B cell (primary cell): ENCODE data around the gene ICAM5. TPM values are rescaled to one million over a fixed set of nuclear protein-coding genes. Genes with fewer than 3 reads are reported as not detected.
"Not testable (repeated sequence)": the region's sequence is repeated elsewhere in the genome, so short reads cannot be mapped to it uniquely, and the experiment has no call there.

Source experiments
- ATAC-seq: fragments of 200-7000 bp; cut with Tn5 transposase; one replicate; pipeline ENCODE4 v1.10.0; 2021; ENCODE audit warnings: low read depth, mild to moderate bottlenecking, moderate number of reproducible peaks, moderate library complexity
- CTCF ChIA-PET: fragments of 350-600 bp; sonication (Branson Sonifier 250); formaldehyde crosslinking; loops from one replicate; lab custom pipeline; 2021; ENCODE audit warnings: antibody characterized with exemption, inconsistent platforms; lab: Charles Lee
- POLR2A ChIA-PET: fragments of 350-600 bp; sonication (Branson Sonifier 250); formaldehyde crosslinking; loops from one replicate; lab custom pipeline; 2021; ENCODE audit warnings: antibody characterized with exemption; lab: Charles Lee
- DNase-seq: peaks from one replicate; pipeline ENCODE4 v3.0.0; 2013
- H2AFZ ChIP-seq: 2 replicates; pipeline ENCODE4 v1.6.1; 2012; ENCODE audit warnings: mild to moderate bottlenecking, low read depth, low read length; ENCODE audit not compliant: insufficient read depth, poor library complexity, severe bottlenecking
- H3K27ac ChIP-seq, 2 donors: 1 replicate in 1 of 2; 2 replicates in 1 of 2; pipeline ENCODE4 v1.5.1; 2012 to 2013; ENCODE audit warnings: low read length in 2 of 2, mild to moderate bottlenecking in 2 of 2, moderate library complexity in 1 of 2
- H3K27me3 ChIP-seq, 4 experiments: fragments of 200-600 bp in 1 of 4; sonication (generic) in 1 of 4; replicated peaks in 1 of 4; 1 replicate in 2 of 4; 2 replicates in 2 of 4; pipeline versions ENCODE4 v1.6.1 to v1.7.0; 2013 to 2016; ENCODE audit warnings: low read length in 3 of 4, mild to moderate bottlenecking in 2 of 4, mixed read lengths in 1 of 4, moderate library complexity in 1 of 4; ENCODE audit not compliant: insufficient read depth in 4 of 4, control insufficient read depth in 3 of 4; ENCODE audit errors: control extremely low read depth in 1 of 4
- H3K36me3 ChIP-seq, 2 experiments: replicated peaks in 1 of 2; 1 replicate in 1 of 2; 2 replicates in 1 of 2; pipeline versions ENCODE4 v1.6.1 to v1.7.1; 2013; ENCODE audit warnings: low read length in 1 of 2; ENCODE audit not compliant: insufficient read depth in 2 of 2, control insufficient read depth in 1 of 2; ENCODE audit errors: control extremely low read depth in 1 of 2, extremely low read depth in 1 of 2
- H3K4me1 ChIP-seq, 2 donors: fragments of 200-600 bp in 1 of 2; sonication (generic) in 1 of 2; 1 replicate in 1 of 2; 2 replicates in 1 of 2; pipeline versions ENCODE4 v1.5.1 to v1.6.1; 2013 to 2017; ENCODE audit warnings: low read length in 2 of 2; ENCODE audit not compliant: control insufficient read depth in 2 of 2, insufficient read depth in 2 of 2
- H3K4me2 ChIP-seq: replicated peaks from 2 replicates; pipeline ENCODE3; 2012; ENCODE audit warnings: mild to moderate bottlenecking, low read depth, low read length; ENCODE audit not compliant: poor library complexity, severe bottlenecking
- H3K4me3 ChIP-seq, 5 experiments: fragments of 200-600 bp in 1 of 5; sonication (generic) in 1 of 5; 1 replicate in 3 of 5; 2 replicates in 2 of 5; pipeline versions ENCODE4 v1.5.1 to v1.7.0; 2011 to 2016; ENCODE audit warnings: low read length in 4 of 5, mild to moderate bottlenecking in 4 of 5, low read depth in 2 of 5, control low read depth in 1 of 5, moderate library complexity in 1 of 5; ENCODE audit not compliant: insufficient read depth in 1 of 5; ENCODE audit errors: control extremely low read depth in 1 of 5, extremely low read depth in 1 of 5
- H3K79me2 ChIP-seq: fragments of 200-600 bp; sonication (generic); one replicate; pipeline ENCODE4 v1.6.0; 2016; ENCODE audit warnings: low read length; ENCODE audit not compliant: control insufficient read depth, insufficient read depth
- H3K9ac ChIP-seq: fragments of 200-600 bp; sonication (generic); 2 replicates; pipeline ENCODE4 v1.6.1; 2017; ENCODE audit warnings: mild to moderate bottlenecking, low read length, moderate library complexity
- H3K9me3 ChIP-seq, 3 donors: one replicate each; pipeline versions ENCODE4 v1.6.1 to v1.7.1; 2013; ENCODE audit warnings: low read length in 2 of 3; ENCODE audit not compliant: control insufficient read depth in 2 of 3, insufficient read depth in 1 of 3; ENCODE audit errors: control extremely low read depth in 1 of 3
- H4K20me1 ChIP-seq: 2 replicates; pipeline ENCODE4 v1.6.0; 2012; ENCODE audit warnings: mild to moderate bottlenecking, low read length; ENCODE audit not compliant: insufficient read depth, control insufficient read depth, poor library complexity, severe bottlenecking
- H3K27ac Mint-ChIP-seq: one replicate; pipeline ENCODE4 v1.8.0; 2021; ENCODE audit warnings: mixed read lengths
- H3K27me3 Mint-ChIP-seq: one replicate; pipeline ENCODE4 v1.8.0; 2021; ENCODE audit warnings: mixed read lengths
- H3K4me1 Mint-ChIP-seq: one replicate; pipeline ENCODE4 v1.8.0; 2021; ENCODE audit warnings: mixed read lengths
- H3K4me3 Mint-ChIP-seq: one replicate; pipeline ENCODE4 v1.8.0; 2021; ENCODE audit warnings: mixed read lengths
- H3K9me3 Mint-ChIP-seq: one replicate; pipeline ENCODE4 v1.8.0; 2022; ENCODE audit warnings: mixed read lengths; ENCODE audit not compliant: insufficient read depth
- CTCF ChIP-seq: fragments of 200-600 bp; IDR thresholded peaks from one replicate; pipeline ENCODE4 v1.8.0; 2022; ENCODE audit warnings: antibody characterized with exemption, mild to moderate bottlenecking
- EZH2 ChIP-seq: IDR thresholded peaks from 2 replicates; pipeline ENCODE4 v1.6.1; 2012; ENCODE audit warnings: borderline replicate concordance, low read depth, mild to moderate bottlenecking, moderate library complexity, low read length; ENCODE audit not compliant: insufficient read depth, poor library complexity, severe bottlenecking
- WGBS: methylation state at CpG from one replicate; pipeline ENCODE4 v1.1.5; 2013; ENCODE audit warnings: missing lambda C conversion rate; ENCODE audit not compliant: insufficient coverage; 5-methylcytosine and 5-hydroxymethylcytosine counted together
- intact Hi-C: fragments of 100-400 bp; cut with micrococcal nuclease; formaldehyde crosslinking; loops from one replicate; pipeline ENCODE4 v1.10.0; 2022
- polyA plus RNA-seq: library from polyadenylated mRNA; depleted of rRNA; stranded (reverse); fragments of >200 nt; gene quantifications from 2 replicates; pipeline ENCODE4 v1.2.3, GENCODE V29; 2012
- total RNA-seq, 2 donors: library from RNA; stranded (reverse); fragments of 120-200 nt in 1 of 2; gene quantifications; 1 replicate in 1 of 2; 2 replicates in 1 of 2; pipeline versions ENCODE4 v1.2.3 to v1.2.4, GENCODE V29; 2013 to 2022

Gene ICAM5
- total and polyA plus RNA-seq, 2 donors (not counting 1 experiment from before 2014, with no cell fraction given): 0.54 TPM; not detected in 1

- Mint-ChIP-seq H3K4me1 (peaks cover 9% of the 10 kb centered on the region), H3K27me3 (no peaks in the 10 kb centered on the region), H3K9me3 (no peaks in the 10 kb centered on the region), H3K4me3 (no peak overlapping the region), H3K27ac (peak overlapping the region; percentile 73)
- no peak for TF ChIP-seq CTCF
- TF ChIP-seq EZH2: no peak
- Histone ChIP-seq H3K4me3 (no peak overlapping the region), H3K9ac (no peak overlapping the region), H3K9me3 (no peaks in the 10 kb centered on the region), H3K79me2 (no peaks in the 10 kb centered on the region), H2AFZ (no peak overlapping the region), H4K20me1 (no peaks in the 10 kb centered on the region), H3K4me2 (no peak overlapping the region), H3K4me1 (peaks cover 4 to 5% of the 10 kb centered on the region in 2 donors), H3K36me3 (peaks cover 0 to 30% of the 10 kb centered on the region in 2 experiments), H3K27ac (no peak overlapping the region), H3K27me3 (no peaks in the 10 kb centered on the region)
- ChIA-PET CTCF (interaction anchor here (0.6 to 2.7 kb wide), 8 partner anchors 9 to 226 kb away, joined by 3 to 11 read pairs (median 4); partner anchors contain the start of gene ICAM1), POLR2A (interaction anchor here (0.6 to 1.1 kb wide), 5 partner anchors 9 to 111 kb away, joined by 3 to 5 read pairs (median 3); partner anchors contain the start of genes ICAM1 and ICAM5)
- DNase-seq (peak; percentile 24), ATAC-seq (no peak)
- intact Hi-C loops: no loop called here
- 43% methylated on average over 4 of the region's 5 CpGs for WGBS
These were observed 9.9 kb upstream of the ICAM5 start for GRCh38 chr19:10279737-10280442.

GRCh38 chr19:10282043-10282442 is 7.7 kb upstream of the ICAM5 start:
- H3K9me3 Mint-ChIP-seq, H3K4me2 ChIP-seq, H4K20me1 ChIP-seq, POLR2A ChIA-PET, H3K9ac ChIP-seq, H3K27me3 ChIP-seq, H3K4me3 Mint-ChIP-seq, H3K27me3 Mint-ChIP-seq, H2AFZ ChIP-seq, H3K9me3 ChIP-seq, H3K79me2 ChIP-seq, intact Hi-C loops, H3K4me3 ChIP-seq, DNase-seq, H3K27ac ChIP-seq, H3K27ac Mint-ChIP-seq, ATAC-seq: not testable (repeated sequence)
- H3K36me3 ChIP-seq: peaks cover 2 to 39% of the 10 kb centered on the region in 2 experiments
- CTCF ChIA-PET: interaction anchor here (0.6 kb wide), 1 partner anchor 23 kb away, joined by 4 read pairs; no protein-coding TSS in a partner anchor
- WGBS: 100% methylated on average over 2 of the region's 5 CpGs
- H3K4me1 ChIP-seq: peaks cover 15 to 16% of the 10 kb centered on the region in 2 donors
- H3K4me1 Mint-ChIP-seq: peaks cover 22% of the 10 kb centered on the region
